Activated naive CD8-positive, alpha-beta T cell treated with anti-CD3 and anti-CD28 coated beads for 36 hours (primary cell): ENCODE results near the gene JAG1. TPM values are rescaled to one million over a fixed set of nuclear protein-coding genes. Genes with fewer than 3 reads are reported as not detected.
"Not testable (repeated sequence)": the region's sequence is repeated elsewhere in the genome, so short reads cannot be mapped to it uniquely, and the experiment has no call there.

Experiments used
- DNase-seq: peaks from one replicate; pipeline ENCODE4 v3.0.0; 2021
- H3K27ac Mint-ChIP-seq: one replicate; pipeline ENCODE4 v1.8.0; 2022; ENCODE audit warnings: mild to moderate bottlenecking, moderate library complexity, mixed read lengths
- H3K27me3 Mint-ChIP-seq: one replicate; pipeline ENCODE4 v1.8.0; 2022; ENCODE audit warnings: mild to moderate bottlenecking, mixed read lengths
- H3K36me3 Mint-ChIP-seq: one replicate; pipeline ENCODE4 v1.8.0; 2021; ENCODE audit warnings: mild to moderate bottlenecking, mixed read lengths
- H3K4me1 Mint-ChIP-seq: one replicate; pipeline ENCODE4 v1.8.0; 2021; ENCODE audit warnings: mixed read lengths
- H3K4me3 Mint-ChIP-seq: one replicate; pipeline ENCODE4 v1.8.0; 2022; ENCODE audit warnings: mild to moderate bottlenecking, moderate library complexity, mixed read lengths
- H3K9me3 Mint-ChIP-seq: one replicate; pipeline ENCODE4 v1.8.0; 2022; ENCODE audit warnings: mixed read lengths
- total RNA-seq, 2 experiments: library from RNA; stranded (reverse); gene quantifications; one replicate each; pipeline ENCODE4 v1.2.3, GENCODE V29; 2021

JAG1 gene
- total RNA-seq, 2 experiments from 2014 or later = 0.19 TPM; not detected in 1

DNA sequence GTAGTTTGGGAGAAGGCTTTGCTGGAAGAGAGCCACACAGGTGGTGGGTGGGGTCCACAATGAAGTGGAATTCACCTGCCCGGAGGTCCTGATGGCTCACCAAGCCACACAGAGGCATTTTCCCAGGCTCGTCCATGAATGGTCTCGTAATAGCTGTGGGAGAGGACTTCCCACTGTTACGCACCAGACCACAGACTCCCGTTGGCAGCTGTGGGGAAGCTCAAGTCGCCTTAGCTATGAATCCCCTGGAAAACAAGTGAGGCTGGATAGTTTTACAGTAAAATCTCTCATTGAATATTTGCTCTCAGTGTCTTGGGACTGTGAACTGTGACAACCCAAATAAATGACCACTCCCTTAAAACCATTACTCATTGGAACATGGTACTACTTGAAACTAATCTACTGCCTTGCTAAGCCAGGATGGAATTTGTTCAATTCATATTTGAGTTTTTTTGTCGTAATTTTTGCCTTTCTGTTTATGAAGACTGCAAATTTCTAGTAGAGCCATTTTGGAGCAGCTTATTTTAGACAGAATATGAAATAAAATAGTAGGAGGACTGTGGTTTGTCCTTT lies 79.4 kb downstream of the JAG1 start:
- H3K4me3 Mint-ChIP-seq = no peak overlapping the region
- no peak overlapping the region for H3K27ac Mint-ChIP-seq
- no peak for DNase-seq
- no peaks in the 10 kb centered on the region for H3K27me3 Mint-ChIP-seq
- peaks cover 3% of the 10 kb centered on the region for H3K36me3 Mint-ChIP-seq
- no peaks in the 10 kb centered on the region for H3K9me3 Mint-ChIP-seq
- peaks cover 5% of the 10 kb centered on the region for H3K4me1 Mint-ChIP-seq

- no peaks in the 10 kb centered on the region for H3K4me1 Mint-ChIP-seq
- no peak for DNase-seq
- H3K4me3 Mint-ChIP-seq = no peak overlapping the region
- H3K27me3 Mint-ChIP-seq = no peaks in the 10 kb centered on the region
- no peak overlapping the region for H3K27ac Mint-ChIP-seq
- H3K36me3 Mint-ChIP-seq = no peaks in the 10 kb centered on the region
- no peaks in the 10 kb centered on the region for H3K9me3 Mint-ChIP-seq
These were observed 81.8 kb downstream of the JAG1 start for GRCh38 chr20:10591946-10592521.

DNA sequence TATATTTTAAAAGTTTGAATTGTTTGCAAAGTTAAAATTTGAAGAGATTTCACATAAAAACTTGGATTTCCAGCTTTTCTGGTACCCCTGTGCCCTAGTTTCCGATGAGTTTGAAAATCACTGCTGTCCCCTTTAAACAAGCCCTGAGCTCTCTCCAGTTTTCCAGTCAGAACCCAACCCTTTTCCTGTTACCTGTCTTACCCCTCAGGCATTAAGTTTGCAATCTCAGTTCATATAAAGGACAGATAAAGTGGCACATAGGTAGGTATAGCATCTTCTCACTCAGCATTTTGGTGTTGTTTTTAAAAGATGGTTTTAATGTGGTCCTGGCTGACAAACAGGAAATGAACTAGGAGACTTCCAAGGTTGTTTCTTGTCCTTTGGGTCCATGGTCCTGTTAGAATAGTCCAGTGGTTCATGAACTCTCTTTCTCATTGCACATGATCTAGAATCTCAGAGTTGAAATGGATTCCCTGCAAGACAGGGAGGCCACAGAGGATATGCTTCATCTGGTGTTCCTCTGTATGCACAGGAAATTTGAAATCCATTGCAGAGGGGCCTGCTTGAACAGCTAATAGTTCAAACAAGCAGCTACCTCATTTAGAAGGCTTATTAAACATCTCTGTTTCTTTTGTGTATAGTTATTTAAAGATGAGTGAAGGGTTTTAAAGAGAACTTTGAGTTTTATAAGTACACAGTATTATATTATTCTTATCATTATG lies 82.7 kb downstream of the JAG1 start:
- no peak for DNase-seq
- Mint-ChIP-seq H3K4me3 (no peak overlapping the region), H3K4me1 (no peaks in the 10 kb centered on the region), H3K27ac (no peak overlapping the region), H3K9me3 (no peaks in the 10 kb centered on the region), H3K27me3 (no peaks in the 10 kb centered on the region), H3K36me3 (peaks cover 2% of the 10 kb centered on the region)

DNA sequence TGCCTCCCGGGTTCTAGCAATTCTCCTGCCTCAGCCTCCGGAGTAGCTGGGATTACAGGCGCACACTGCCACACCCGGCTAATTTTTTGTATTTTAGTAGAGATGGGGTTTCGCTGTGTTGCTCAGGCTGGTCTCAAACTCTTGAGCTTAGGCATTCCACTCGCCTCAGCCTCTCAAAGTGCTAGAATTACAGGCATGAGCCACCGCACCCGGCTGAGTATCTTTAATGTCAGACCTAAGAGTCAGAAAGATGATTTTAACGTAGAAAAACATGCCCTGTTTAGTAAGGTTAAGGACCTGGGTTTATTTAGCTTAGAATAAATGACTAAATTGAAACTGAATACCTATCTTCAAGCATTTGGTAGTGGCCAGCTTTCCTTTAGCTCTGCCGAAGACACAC lies 83.4 kb downstream of the JAG1 start:
- not testable (repeated sequence) for H3K27ac Mint-ChIP-seq, H3K4me1 Mint-ChIP-seq, H3K36me3 Mint-ChIP-seq, H3K27me3 Mint-ChIP-seq, H3K4me3 Mint-ChIP-seq, DNase-seq, H3K9me3 Mint-ChIP-seq

Other genes starting within 250 kb of the JAG1 start
- gene MKKS, start 239.8 kb downstream of the JAG1 start, total RNA-seq = 1 to 10 TPM; 7.0 to 7.1 TPM
- 1 to 10 TPM; 7.4 to 7.9 TPM for gene SLX4IP, start 238.7 kb downstream of the JAG1 start, total RNA-seq